Hematopoietic multipotent progenitor cell treated with erythropoietin and hydrocortisone succinate and interleukin-3 and kit ligand, for 15 days (in vitro differentiated cells): ENCODE data around the gene MEIOB.
"Not testable (repeated sequence)": the region's sequence is repeated elsewhere in the genome, so short reads cannot be mapped to it uniquely, and the experiment has no call there.

Source experiments
- DNase-seq: peaks from one replicate; pipeline ENCODE4 v3.0.0-alpha.2; 2015; ENCODE audit warnings: low spot score

MEIOB gene

GRCh38 chr16:1815461-1815860 lies 56.5 kb downstream of the MEIOB start:
- DNase-seq: no peak

GRCh38 chr16:1812732-1813163 lies 59.2 kb downstream of the MEIOB start:
- DNase-seq: peak; percentile 86

- no peak for DNase-seq
Observed at GRCh38 chr16:1810536-1810935, 61.4 kb downstream of the MEIOB start.

GRCh38 chr16:1810106-1810505 lies 61.9 kb downstream of the MEIOB start:
- no peak for DNase-seq

- no peak for DNase-seq
Observed at GRCh38 chr16:1809281-1809801, 62.6 kb downstream of the MEIOB start.

- DNase-seq: no peak
Observed at GRCh38 chr16:1808691-1809090, 63.3 kb downstream of the MEIOB start.

- no peak for DNase-seq
Observed at GRCh38 chr16:1807626-1808025, 64.3 kb downstream of the MEIOB start.

GRCh38 chr16:1800701-1801100 lies 71.3 kb downstream of the MEIOB start:
- no peak for DNase-seq

GRCh38 chr16:1799263-1799662 lies 72.7 kb downstream of the MEIOB start:
- DNase-seq: not testable (repeated sequence)

- DNase-seq: no peak
Observed at GRCh38 chr16:1794908-1795666, 76.9 kb downstream of the MEIOB start.

- no peak for DNase-seq
Observed at GRCh38 chr16:1794221-1794871, 77.6 kb downstream of the MEIOB start.

GRCh38 chr16:1793578-1794220 lies 78.3 kb downstream of the MEIOB start, which contains the start of gene IGFALS:
Gene IGFALS, minus strand, starts transcription at chr16:1793705. Its CDS starts 53 bp downstream, at chr16:1793652.
- no peak for DNase-seq

- DNase-seq: no peak
Observed at GRCh38 chr16:1792836-1793577, 79.0 kb downstream of the MEIOB start.

GRCh38 chr16:1791943-1792812 lies 79.8 kb downstream of the MEIOB start:
- no peak for DNase-seq

GRCh38 chr16:1791256-1791942 lies 80.6 kb downstream of the MEIOB start:
- DNase-seq: no peak

GRCh38 chr16:1790611-1791255 lies 81.2 kb downstream of the MEIOB start:
- no peak for DNase-seq

- DNase-seq: no peak
Observed at GRCh38 chr16:1790261-1790610, 81.7 kb downstream of the MEIOB start.

GRCh38 chr16:1789643-1790045 lies 82.3 kb downstream of the MEIOB start:
- no peak for DNase-seq

- DNase-seq: no peak
Observed at GRCh38 chr16:1788708-1789100, 83.3 kb downstream of the MEIOB start.

GRCh38 chr16:1788095-1788707 lies 83.8 kb downstream of the MEIOB start:
- DNase-seq: no peak
